Suppressor macrophage (primary cell): ENCODE data around the gene CCL22.
"Not testable (repeated sequence)": the region's sequence is repeated elsewhere in the genome, so short reads cannot be mapped to it uniquely, and the experiment has no call there.

Source experiments
- DNase-seq, 4 experiments: peaks; one replicate each; pipeline ENCODE4 v3.0.0-alpha.2; 2020 to 2022

The CCL22 gene

GRCh38 chr16:57396786-57397185 is 38.2 kb downstream of the CCL22 start:
- DNase-seq = no peak

- DNase-seq = not testable (repeated sequence)
Measured at GRCh38 chr16:57397493-57397892, 38.9 kb downstream of the CCL22 start.

GRCh38 chr16:57401943-57402640 is 43.5 kb downstream of the CCL22 start:
- no peak for DNase-seq

GRCh38 chr16:57403965-57404817 is 45.6 kb downstream of the CCL22 start, which contains the start of gene CCL17:
CCL17 (plus strand) TSS chr16:57404767; CDS start chr16:57413933, 9,166 bp downstream.
- peak in 3 of 4 experiments; percentile 32 to 44 (median 44) for DNase-seq

GRCh38 chr16:57405097-57405496 is 46.5 kb downstream of the CCL22 start:
- DNase-seq = peak; percentile 27 to 53 (median 48)

- peak; percentile 64 to 78 (median 70) for DNase-seq
Measured at GRCh38 chr16:57406881-57407280, 48.3 kb downstream of the CCL22 start.

GRCh38 chr16:57407521-57408353 is 49.2 kb downstream of the CCL22 start:
- no peak for DNase-seq

- peak in 2 of 4 experiments; percentile 48 to 53 for DNase-seq
Measured at GRCh38 chr16:57409065-57409464, 50.5 kb downstream of the CCL22 start.

GRCh38 chr16:57409870-57410587 is 51.4 kb downstream of the CCL22 start:
- peak in 3 of 4 experiments; percentile 31 to 69 (median 44) for DNase-seq

- DNase-seq = no peak
Measured at GRCh38 chr16:57411362-57411976, 52.9 kb downstream of the CCL22 start.

GRCh38 chr16:57412584-57412983 is 54.0 kb downstream of the CCL22 start:
- DNase-seq = no peak

- peak in 2 of 4 experiments; percentile 28 to 43 for DNase-seq
Measured at GRCh38 chr16:57413301-57413730, 54.7 kb downstream of the CCL22 start.

- no peak for DNase-seq
Measured at GRCh38 chr16:57413733-57414132, 55.1 kb downstream of the CCL22 start.
